Neural cell (in vitro differentiated cells): ENCODE measurements around the gene GAS7. TPM values are rescaled to one million over a fixed set of nuclear protein-coding genes. Genes with fewer than 3 reads are reported as not detected.
A peak's percentile ranks its signal among the peaks of the same experiment; 100 is the strongest.

ENCODE experiments used
- H2AFZ ChIP-seq: fragments of 200-600, 300-800 bp; sonication (generic), shearing (Covaris generic); 2 replicates; pipeline ENCODE4 v1.6.0; 2014; ENCODE audit warnings: low read depth, mild to moderate bottlenecking, antibody characterized with exemption, low read length, moderate library complexity
- H3F3A ChIP-seq: fragments of 200-600 bp; shearing (Covaris generic); 2 replicates; pipeline ENCODE4 v1.6.1; 2016; ENCODE audit warnings: mild to moderate bottlenecking, moderate library complexity, mixed read lengths, antibody characterized with exemption, low read length; ENCODE audit not compliant: insufficient read depth, poor library complexity, severe bottlenecking
- H3K27ac ChIP-seq: fragments of 200-600, 300-800 bp; sonication (generic), shearing (Covaris generic); 2 replicates; pipeline ENCODE4 v1.5.1; 2014; ENCODE audit warnings: mild to moderate bottlenecking, low read length, moderate library complexity
- H3K27me3 ChIP-seq: fragments of 300-800, 200-600 bp; sonication (generic), shearing (Covaris generic); 2 replicates; pipeline ENCODE4 v1.6.0; 2014; ENCODE audit warnings: mild to moderate bottlenecking, low read depth, low read length, moderate library complexity; ENCODE audit not compliant: insufficient read depth
- H3K36me3 ChIP-seq: fragments of 300-800, 200-600 bp; sonication (generic), shearing (Covaris generic); 2 replicates; pipeline ENCODE4 v1.5.1; 2014; ENCODE audit warnings: mild to moderate bottlenecking, antibody characterized with exemption, low read length, moderate library complexity; ENCODE audit not compliant: insufficient read depth
- H3K4me2 ChIP-seq: fragments of 300-800, 200-600 bp; sonication (generic), shearing (Covaris generic); 2 replicates; pipeline ENCODE4 v1.6.0; 2014; ENCODE audit warnings: mild to moderate bottlenecking, low read length
- H3K4me3 ChIP-seq: fragments of 300-800, 200-600 bp; sonication (generic), shearing (Covaris generic); 2 replicates; pipeline ENCODE4 v1.5.1; 2014; ENCODE audit warnings: mild to moderate bottlenecking, low read length, moderate library complexity
- H3K79me2 ChIP-seq: fragments of 200-600 bp; shearing (Covaris generic); replicated peaks from 2 replicates; pipeline ENCODE4 v1.6.0; 2014; ENCODE audit warnings: mild to moderate bottlenecking, low read length, moderate library complexity; ENCODE audit not compliant: insufficient read depth
- H3K9ac ChIP-seq: fragments of 300-800, 200-600 bp; sonication (generic), shearing (Covaris generic); 2 replicates; pipeline ENCODE4 v1.6.1; 2016; ENCODE audit warnings: mild to moderate bottlenecking, low read length, mixed read lengths
- H3K9me2 ChIP-seq: fragments of 200-600 bp; shearing (Covaris generic); 2 replicates; pipeline ENCODE4 v1.6.1; 2016; ENCODE audit warnings: mild to moderate bottlenecking, low read length, mixed read lengths; ENCODE audit not compliant: insufficient read depth
- H3K9me3 ChIP-seq: fragments of 200-600, 300-800 bp; sonication (generic), shearing (Covaris generic); 2 replicates; pipeline ENCODE4 v1.6.1; 2016; ENCODE audit warnings: mild to moderate bottlenecking, mixed run types, low read length, moderate library complexity, mixed read lengths
- H4K20me1 ChIP-seq: fragments of 200-600 bp; shearing (Covaris generic); 2 replicates; pipeline ENCODE4 v1.6.1; 2016; ENCODE audit warnings: mild to moderate bottlenecking, mixed run types; ENCODE audit not compliant: insufficient read depth
- CTCF ChIP-seq: fragments of 450-650 bp; IDR thresholded peaks from 2 replicates; pipeline ENCODE4 v1.5.1; 2014; ENCODE audit warnings: antibody characterized with exemption, mild to moderate bottlenecking, moderate library complexity; ENCODE audit not compliant: poor library complexity, severe bottlenecking
- EP300 ChIP-seq: fragments of 450-650 bp; conservative IDR thresholded peaks from 2 replicates; pipeline ENCODE4 v1.6.1; 2014; ENCODE audit warnings: antibody characterized with exemption, mild to moderate bottlenecking, moderate library complexity; ENCODE audit not compliant: poor library complexity, severe bottlenecking
- MXI1 ChIP-seq: fragments of 450-650 bp; conservative IDR thresholded peaks from 2 replicates; pipeline ENCODE4 v1.6.1; 2014; ENCODE audit warnings: antibody characterized with exemption, mild to moderate bottlenecking; ENCODE audit not compliant: poor library complexity, severe bottlenecking
- POLR2AphosphoS5 ChIP-seq: IDR thresholded peaks from 2 replicates; pipeline ENCODE4 v1.6.1; 2012
- RAD21 ChIP-seq: fragments of 450-650 bp; conservative IDR thresholded peaks from 2 replicates; pipeline ENCODE4 v1.6.1; 2014; ENCODE audit warnings: antibody characterized with exemption, mild to moderate bottlenecking, moderate library complexity
- REST ChIP-seq: IDR thresholded peaks from 2 replicates; pipeline ENCODE4 v1.6.1; 2012; ENCODE audit warnings: borderline replicate concordance
- SMC3 ChIP-seq: fragments of 450-650 bp; conservative IDR thresholded peaks from 2 replicates; pipeline ENCODE4 v1.6.1; 2014; ENCODE audit warnings: antibody characterized with exemption, mild to moderate bottlenecking, moderate library complexity; ENCODE audit not compliant: poor library complexity
- polyA plus RNA-seq: library from polyadenylated mRNA; depleted of rRNA; stranded (reverse); fragments of >200 nt; gene quantifications from 2 replicates; pipeline ENCODE4 v1.2.3, GENCODE V29; 2014

GAS7 gene
- polyA plus RNA-seq, 1 donor from 2014 or later = 23.6 TPM

DNA sequence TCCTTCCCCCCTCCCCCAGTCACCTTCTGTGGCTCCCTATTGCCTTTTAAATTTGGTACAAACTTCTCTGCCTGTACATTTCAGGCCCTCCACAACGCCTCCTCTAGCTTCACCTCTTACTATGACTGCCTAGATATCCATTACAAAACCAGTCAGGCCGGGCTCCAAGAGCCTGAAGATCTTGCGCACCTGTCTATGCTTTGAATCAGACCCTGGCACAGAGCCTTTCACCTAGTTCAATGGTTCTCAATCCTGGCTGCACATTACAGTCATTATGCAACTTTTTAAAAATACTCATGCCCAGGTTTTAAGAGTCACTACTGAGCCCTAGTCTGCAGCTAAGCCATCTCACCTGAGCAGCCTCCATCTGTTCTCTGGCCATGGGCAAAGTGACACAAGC is 1.6 kb upstream of the GAS7 start:
- TF ChIP-seq REST (no peak), RAD21 (no peak), POLR2AphosphoS5 (no peak), SMC3 (no peak)
- Histone ChIP-seq H3K36me3 (no peaks in the 10 kb centered on the region), H3F3A (no peaks in the 10 kb centered on the region), H2AFZ (no peak overlapping the region), H3K4me3 (no peak overlapping the region), H3K9me2 (no peaks in the 10 kb centered on the region), H3K9me3 (no peaks in the 10 kb centered on the region), H4K20me1 (no peaks in the 10 kb centered on the region), H3K27ac (no peak overlapping the region), H3K9ac (no peak overlapping the region), H3K79me2 (no peaks in the 10 kb centered on the region), H3K4me2 (no peak overlapping the region), H3K27me3 (no peaks in the 10 kb centered on the region)

- no peaks in the 10 kb centered on the region for H3K27me3 ChIP-seq
- peak overlapping the region; percentile 83 for H3K4me3 ChIP-seq
- TF ChIP-seq RAD21 (peak; percentile 50), EP300 (no peak), SMC3 (peak; percentile 60), REST (no peak), MXI1 (peak; percentile 62), CTCF (peak; percentile 17)
- H3K9me3 ChIP-seq = peaks cover 3% of the 10 kb centered on the region
- peak overlapping the region; percentile 35 for H3K4me2 ChIP-seq
- no peak overlapping the region for H3K27ac ChIP-seq
- no peaks in the 10 kb centered on the region for H4K20me1 ChIP-seq
- H2AFZ ChIP-seq = no peak overlapping the region
- no peaks in the 10 kb centered on the region for H3K79me2 ChIP-seq
- peak overlapping the region; percentile 71 for H3K9ac ChIP-seq
- no peaks in the 10 kb centered on the region for H3K36me3 ChIP-seq
- no peaks in the 10 kb centered on the region for H3F3A ChIP-seq
- no peaks in the 10 kb centered on the region for H3K9me2 ChIP-seq
Measured at GRCh38 chr17:10197721-10198508, 491 bp downstream of the GAS7 start.
